H9 (cell line): ENCODE results near the gene PPFIA4. TPM values are rescaled to one million over a fixed set of nuclear protein-coding genes. Genes with fewer than 3 reads are reported as not detected.

Source experiments
- DNase-seq: peaks from one replicate; pipeline ENCODE4 v3.0.0-alpha.2; 2017
- H2AFZ ChIP-seq: one replicate; pipeline ENCODE4 v1.6.1; 2013; ENCODE audit warnings: mild to moderate bottlenecking, low read length, control low read depth, moderate library complexity
- H2AK5ac ChIP-seq: 2 replicates; pipeline ENCODE4 v1.6.1; 2013; ENCODE audit warnings: low read length, control low read depth, mixed read lengths; ENCODE audit not compliant: insufficient read length
- H2BK120ac ChIP-seq: one replicate; pipeline ENCODE4 v1.6.1; 2013; ENCODE audit warnings: low read depth, mild to moderate bottlenecking, low read length, control low read depth, inconsistent platforms; ENCODE audit not compliant: poor library complexity, severe bottlenecking
- H2BK12ac ChIP-seq: 2 replicates; pipeline ENCODE4 v1.6.1; 2013; ENCODE audit warnings: low read length, control low read depth, mixed read lengths, low read depth; ENCODE audit not compliant: insufficient read length
- H2BK15ac ChIP-seq: 2 replicates; pipeline ENCODE4 v1.6.1; 2013; ENCODE audit warnings: low read depth, low read length, control low read depth
- H2BK20ac ChIP-seq: one replicate; pipeline ENCODE4 v1.6.1; 2013; ENCODE audit warnings: low read depth, mild to moderate bottlenecking, low read length, control low read depth, inconsistent platforms; ENCODE audit not compliant: poor library complexity, severe bottlenecking
- H2BK5ac ChIP-seq: 2 replicates; pipeline ENCODE4 v1.6.1; 2013; ENCODE audit warnings: low read length, control low read depth, mixed read lengths; ENCODE audit not compliant: insufficient read length
- H3K14ac ChIP-seq: 2 replicates; pipeline ENCODE4 v1.6.1; 2013; ENCODE audit warnings: low read length, control low read depth; ENCODE audit not compliant: insufficient read depth
- H3K18ac ChIP-seq: 2 replicates; pipeline ENCODE4 v1.6.1; 2013; ENCODE audit warnings: low read depth, mild to moderate bottlenecking, mixed read lengths, low read length, control low read depth; ENCODE audit not compliant: insufficient read length
- H3K23ac ChIP-seq: 2 replicates; pipeline ENCODE4 v1.6.1; 2013; ENCODE audit warnings: low read length, control low read depth, mixed read lengths, low read depth; ENCODE audit not compliant: insufficient read length
- H3K23me2 ChIP-seq: 2 replicates; pipeline ENCODE4 v1.6.1; 2013; ENCODE audit warnings: low read depth, mild to moderate bottlenecking, mixed read lengths, low read length, control low read depth; ENCODE audit not compliant: insufficient read length, poor library complexity, severe bottlenecking
- H3K27ac ChIP-seq: 2 replicates; pipeline ENCODE4 v1.5.1; 2013; ENCODE audit warnings: low read length, control low read depth, mixed read lengths, low read depth; ENCODE audit not compliant: insufficient read length
- H3K27me3 ChIP-seq: 2 replicates; pipeline ENCODE4 v1.6.1; 2013; ENCODE audit warnings: low read length, control low read depth, inconsistent platforms; ENCODE audit not compliant: insufficient read depth
- H3K4ac ChIP-seq: 2 replicates; pipeline ENCODE4 v1.6.1; 2013; ENCODE audit warnings: low read depth, mild to moderate bottlenecking, control low read depth, inconsistent platforms, low read length, moderate library complexity
- H3K4me1 ChIP-seq: 2 replicates; pipeline ENCODE4 v1.6.1; 2013; ENCODE audit warnings: low read length, control low read depth, inconsistent platforms; ENCODE audit not compliant: insufficient read depth
- H3K4me2 ChIP-seq: 2 replicates; pipeline ENCODE4 v1.6.1; 2013; ENCODE audit warnings: low read length, control low read depth, mixed read lengths; ENCODE audit not compliant: insufficient read length, insufficient read depth
- H3K56ac ChIP-seq: 2 replicates; pipeline ENCODE4 v1.6.1; 2013; ENCODE audit warnings: low read depth, mild to moderate bottlenecking, mixed read lengths, low read length, control low read depth; ENCODE audit not compliant: insufficient read length
- H3K79me1 ChIP-seq: 2 replicates; pipeline ENCODE4 v1.6.1; 2013; ENCODE audit warnings: low read depth, mild to moderate bottlenecking, moderate library complexity, low read length, control low read depth, inconsistent platforms; ENCODE audit not compliant: insufficient read depth, poor library complexity, severe bottlenecking
- H3K79me2 ChIP-seq: 2 replicates; pipeline ENCODE4 v1.6.1; 2013; ENCODE audit warnings: low read length, control low read depth, inconsistent platforms; ENCODE audit not compliant: insufficient read depth
- H3K9ac ChIP-seq: 2 replicates; pipeline ENCODE4 v1.6.1; 2013; ENCODE audit warnings: low read length, control low read depth, mixed read lengths; ENCODE audit not compliant: insufficient read length; ENCODE audit errors: extremely low read depth
- H3K9me3 ChIP-seq: one replicate; pipeline ENCODE4 v1.6.1; 2013; ENCODE audit warnings: low read depth, low read length, inconsistent platforms; ENCODE audit not compliant: control insufficient read depth
- H3T11ph ChIP-seq: one replicate; pipeline ENCODE4 v1.6.1; 2013; ENCODE audit warnings: mild to moderate bottlenecking, low read length, control low read depth, inconsistent platforms
- H4K20me1 ChIP-seq: one replicate; pipeline ENCODE4 v1.6.1; 2013; ENCODE audit not compliant: control insufficient read depth, insufficient read length, insufficient read depth
- H4K5ac ChIP-seq: 2 replicates; pipeline ENCODE4 v1.6.1; 2013; ENCODE audit warnings: low read depth, mild to moderate bottlenecking, mixed read lengths, low read length, control low read depth; ENCODE audit not compliant: insufficient read length
- H4K8ac ChIP-seq: replicated peaks from 2 replicates; pipeline ENCODE4 v1.6.1; 2013; ENCODE audit warnings: low read length, control low read depth, mixed read lengths, low read depth; ENCODE audit not compliant: insufficient read length
- H4K91ac ChIP-seq: 2 replicates; pipeline ENCODE4 v1.6.1; 2013; ENCODE audit warnings: low read depth, mild to moderate bottlenecking, moderate library complexity, mixed read lengths, low read length, control low read depth; ENCODE audit not compliant: insufficient read length
- H3K27ac Mint-ChIP-seq, 3 experiments: 2 replicates in 2 of 3; 3 replicates in 1 of 3; pipeline ENCODE4 v1.8.0; 2020 to 2021; ENCODE audit warnings: mixed read lengths in 3 of 3, mild to moderate bottlenecking in 1 of 3, moderate library complexity in 1 of 3
- H3K27me3 Mint-ChIP-seq: 2 replicates; pipeline ENCODE4 v1.8.0; 2021; ENCODE audit warnings: low read depth, mild to moderate bottlenecking, moderate library complexity, mixed read lengths
- H3K36me3 Mint-ChIP-seq, 3 experiments: 2 replicates in 2 of 3; 3 replicates in 1 of 3; pipeline ENCODE4 v1.8.0; 2020 to 2021; ENCODE audit warnings: low read depth in 3 of 3, mixed read lengths in 3 of 3; ENCODE audit not compliant: insufficient read depth in 1 of 3
- H3K4me1 Mint-ChIP-seq, 2 experiments: 2 replicates each; pipeline ENCODE4 v1.8.0; 2020; ENCODE audit warnings: mixed read lengths in 2 of 2
- H3K4me3 Mint-ChIP-seq, 2 experiments: 2 replicates in 1 of 2; 3 replicates in 1 of 2; pipeline ENCODE4 v1.8.0; 2020 to 2021; ENCODE audit warnings: mild to moderate bottlenecking in 2 of 2, mixed read lengths in 2 of 2, moderate library complexity in 1 of 2
- H3K9me3 Mint-ChIP-seq, 2 experiments: 2 replicates in 1 of 2; 3 replicates in 1 of 2; pipeline ENCODE4 v1.8.0; 2020; ENCODE audit warnings: mild to moderate bottlenecking in 2 of 2, mixed read lengths in 2 of 2, moderate library complexity in 1 of 2
- CTCF ChIP-seq: fragments of 200-600 bp; sonication (generic); conservative IDR thresholded peaks from 3 replicates; pipeline ENCODE4 v1.8.0; 2021; ENCODE audit warnings: antibody characterized with exemption, mild to moderate bottlenecking
- WGBS: extraction: QIAGEN DNeasy Blood & Tissue Kit; methylation state at CpG from one replicate; pipeline ENCODE4 v1.1.7; 2013; ENCODE audit warnings: missing lambda C conversion rate, low lambda C conversion rate, mixed read lengths; ENCODE audit not compliant: insufficient read length; ENCODE audit errors: extremely low coverage; 5-methylcytosine and 5-hydroxymethylcytosine counted together
- total RNA-seq: library from RNA; stranded (reverse); gene quantifications from 2 replicates; pipeline ENCODE4 v1.2.1, GENCODE V29; 2021

PPFIA4 gene
- total RNA-seq, 1 experiment from 2014 or later, result 3.9 TPM

- Histone ChIP-seq H3K4ac (no peak overlapping the region), H3K4me2 (no peak overlapping the region), H2AFZ (no peak overlapping the region), H3K9me3 (no peaks in the 10 kb centered on the region), H2BK20ac (no peak overlapping the region), H4K8ac (no peak overlapping the region), H3K79me2 (no peaks in the 10 kb centered on the region), H3K18ac (no peak overlapping the region), H3K4me1 (no peaks in the 10 kb centered on the region; the same call in 1 of the 2 replicates), H2AK5ac (no peak overlapping the region), H2BK5ac (no peak overlapping the region), H2BK120ac (no peak overlapping the region), H3K23ac (no peak overlapping the region), H2BK12ac (no peak overlapping the region), H3K27ac (no peak overlapping the region), H3K79me1 (no peaks in the 10 kb centered on the region), H3K23me2 (no peaks in the 10 kb centered on the region), H3K27me3 (no peaks in the 10 kb centered on the region), H4K20me1 (no peaks in the 10 kb centered on the region), H3K9ac (no peak overlapping the region), H4K91ac (no peak overlapping the region), H4K5ac (no peak overlapping the region), H3K14ac (no peak overlapping the region), H3K56ac (no peak overlapping the region), H3T11ph (no peak overlapping the region), H2BK15ac (no peak overlapping the region)
- no CpG with 5 or more reads among the region's 7 CpGs for WGBS
- DNase-seq, result no peak
- peak overlapping the region in 1 of 3 experiments; percentile 29; a peak in 2 of 7 replicates for H3K27ac Mint-ChIP-seq
- no peak overlapping the region for H3K4me3 Mint-ChIP-seq
- H3K4me1 Mint-ChIP-seq, result peaks cover 15 to 42% of the 10 kb centered on the region in 2 experiments
- TF ChIP-seq CTCF, result no peak
- H3K36me3 Mint-ChIP-seq, result peaks cover 0 to 32% (median 9%) of the 10 kb centered on the region in 3 experiments; a peak in 5 of 7 replicates
- no peaks in the 10 kb centered on the region for H3K9me3 Mint-ChIP-seq
- H3K27me3 Mint-ChIP-seq, result peaks cover 2% of the 10 kb centered on the region
These were observed 18.4 kb downstream of the PPFIA4 start for GRCh38 chr1:203044546-203045250.
